Loucy (cell line): ENCODE results near the gene HS6ST1.

Experiments
- H2AFZ ChIP-seq: fragments of 200-600 bp; sonication (generic); 2 replicates; pipeline ENCODE4 v1.6.0; 2016; ENCODE audit warnings: antibody characterized with exemption, mild to moderate bottlenecking, low read length, moderate library complexity
- H3F3A ChIP-seq: fragments of 200-600 bp; 2 replicates; pipeline ENCODE4 v1.6.0; 2016; ENCODE audit warnings: antibody characterized with exemption, low read depth, mild to moderate bottlenecking
- H3K27me3 ChIP-seq: fragments of 200-600 bp; sonication (generic); 2 replicates; pipeline ENCODE4 v1.6.1; 2014; ENCODE audit warnings: low read length, mild to moderate bottlenecking; ENCODE audit not compliant: insufficient read depth, poor library complexity, severe bottlenecking
- H3K36me3 ChIP-seq: fragments of 200-600 bp; sonication (generic); 2 replicates; pipeline ENCODE4 v1.6.1; 2016; ENCODE audit warnings: low read length; ENCODE audit not compliant: insufficient read depth
- H3K4me1 ChIP-seq: fragments of 200-600 bp; sonication (generic); 2 replicates; pipeline ENCODE4 v1.5.1; 2014; ENCODE audit warnings: low read length, mild to moderate bottlenecking; ENCODE audit not compliant: insufficient read depth, poor library complexity, severe bottlenecking
- H3K4me2 ChIP-seq: fragments of 200-600 bp; sonication (generic); 2 replicates; pipeline ENCODE4 v1.6.0; 2014; ENCODE audit warnings: antibody characterized with exemption, low read length, low read depth, mild to moderate bottlenecking; ENCODE audit not compliant: poor library complexity, severe bottlenecking
- H3K4me3 ChIP-seq: fragments of 200-600 bp; sonication (generic); 2 replicates; pipeline ENCODE4 v1.5.1; 2014; ENCODE audit warnings: low read length, mild to moderate bottlenecking, mixed read lengths; ENCODE audit not compliant: poor library complexity, severe bottlenecking
- H3K79me2 ChIP-seq: fragments of 200-600 bp; sonication (generic); 2 replicates; pipeline ENCODE4 v1.6.1; 2014; ENCODE audit warnings: low read length; ENCODE audit not compliant: insufficient read depth
- H3K9ac ChIP-seq: fragments of 200-600 bp; sonication (generic); 2 replicates; pipeline ENCODE4 v1.6.0; 2014; ENCODE audit warnings: mild to moderate bottlenecking, low read depth, low read length, moderate library complexity; ENCODE audit not compliant: poor library complexity, severe bottlenecking
- H3K9me2 ChIP-seq: fragments of 200-600 bp; sonication (generic); replicated peaks from 2 replicates; pipeline ENCODE4 v1.6.1; 2016; ENCODE audit warnings: low read depth, low read length, mixed read lengths
- H3K9me3 ChIP-seq: fragments of 200-600 bp; sonication (generic); 2 replicates; pipeline ENCODE4 v1.6.1; 2014; ENCODE audit warnings: mild to moderate bottlenecking, antibody characterized with exemption, low read length, low read depth; ENCODE audit not compliant: insufficient read depth
- H4K20me1 ChIP-seq: fragments of 200-600 bp; sonication (generic); 2 replicates; pipeline ENCODE4 v1.6.0; 2014; ENCODE audit warnings: antibody characterized with exemption, low read length, mild to moderate bottlenecking; ENCODE audit not compliant: insufficient read depth, poor library complexity, severe bottlenecking
- EZH2phosphoT487 ChIP-seq: fragments of 200-600 bp; IDR thresholded peaks from 2 replicates; pipeline ENCODE4 v1.6.1; 2018; ENCODE audit warnings: antibody characterized with exemption, mild to moderate bottlenecking, moderate library complexity, borderline replicate concordance
- TF ChIP-seq, protein P1 (sequence below): fragments of 200-600 bp; sonication (generic); conservative IDR thresholded peaks from 2 replicates; pipeline ENCODE4 v1.5.1; 2014; ENCODE audit warnings: mild to moderate bottlenecking, antibody characterized with exemption, low read length

Gene HS6ST1

DNA sequence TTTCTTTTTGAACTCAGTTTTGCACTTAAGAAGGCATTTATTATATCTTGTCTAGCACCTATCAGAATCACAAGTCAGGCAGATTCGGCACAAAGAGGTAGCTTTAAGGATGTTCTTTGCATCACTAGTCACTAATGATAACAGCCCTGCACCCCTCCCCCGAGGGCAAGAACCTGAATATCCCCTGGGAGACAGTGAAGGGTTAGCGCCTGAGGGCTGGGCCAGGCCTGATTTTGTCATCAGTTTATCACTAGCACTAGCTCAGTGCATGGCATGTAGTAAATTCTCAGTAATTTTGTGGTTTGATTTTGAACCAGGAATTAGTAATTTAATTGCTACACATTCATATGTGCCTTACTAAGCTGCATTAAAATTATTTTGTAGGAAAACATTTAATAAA, 23.9 kb upstream of the HS6ST1 start:
- no peaks in the 10 kb centered on the region for H3K79me2 ChIP-seq
- H2AFZ ChIP-seq = no peak overlapping the region
- H3K36me3 ChIP-seq = no peaks in the 10 kb centered on the region
- H3K4me2 ChIP-seq = no peak overlapping the region
- no peak overlapping the region for H3K4me3 ChIP-seq
- peaks cover 4% of the 10 kb centered on the region for H3K4me1 ChIP-seq
- no peaks in the 10 kb centered on the region for H3K9me2 ChIP-seq
- TF ChIP-seq, protein P1, sequence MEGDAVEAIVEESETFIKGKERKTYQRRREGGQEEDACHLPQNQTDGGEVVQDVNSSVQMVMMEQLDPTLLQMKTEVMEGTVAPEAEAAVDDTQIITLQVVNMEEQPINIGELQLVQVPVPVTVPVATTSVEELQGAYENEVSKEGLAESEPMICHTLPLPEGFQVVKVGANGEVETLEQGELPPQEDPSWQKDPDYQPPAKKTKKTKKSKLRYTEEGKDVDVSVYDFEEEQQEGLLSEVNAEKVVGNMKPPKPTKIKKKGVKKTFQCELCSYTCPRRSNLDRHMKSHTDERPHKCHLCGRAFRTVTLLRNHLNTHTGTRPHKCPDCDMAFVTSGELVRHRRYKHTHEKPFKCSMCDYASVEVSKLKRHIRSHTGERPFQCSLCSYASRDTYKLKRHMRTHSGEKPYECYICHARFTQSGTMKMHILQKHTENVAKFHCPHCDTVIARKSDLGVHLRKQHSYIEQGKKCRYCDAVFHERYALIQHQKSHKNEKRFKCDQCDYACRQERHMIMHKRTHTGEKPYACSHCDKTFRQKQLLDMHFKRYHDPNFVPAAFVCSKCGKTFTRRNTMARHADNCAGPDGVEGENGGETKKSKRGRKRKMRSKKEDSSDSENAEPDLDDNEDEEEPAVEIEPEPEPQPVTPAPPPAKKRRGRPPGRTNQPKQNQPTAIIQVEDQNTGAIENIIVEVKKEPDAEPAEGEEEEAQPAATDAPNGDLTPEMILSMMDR = no peak
- no peak for TF ChIP-seq EZH2phosphoT487
- no peaks in the 10 kb centered on the region; the same call in 1 of the 2 replicates for H3K9me3 ChIP-seq
- H3F3A ChIP-seq = no peaks in the 10 kb centered on the region
- H3K27me3 ChIP-seq = no peaks in the 10 kb centered on the region
- no peak overlapping the region for H3K9ac ChIP-seq
- H4K20me1 ChIP-seq = no peaks in the 10 kb centered on the region

GRCh38 chr2:128341621-128342020, 23.0 kb upstream of the HS6ST1 start:
- Histone ChIP-seq H3K4me3 (no peak overlapping the region), H3K4me1 (peaks cover 4% of the 10 kb centered on the region), H3K4me2 (no peak overlapping the region), H3K36me3 (no peaks in the 10 kb centered on the region), H3K9me2 (no peaks in the 10 kb centered on the region), H4K20me1 (no peaks in the 10 kb centered on the region), H3K27me3 (no peaks in the 10 kb centered on the region), H3F3A (no peaks in the 10 kb centered on the region), H3K9ac (no peak overlapping the region), H3K9me3 (no peaks in the 10 kb centered on the region; the same call in 1 of the 2 replicates), H3K79me2 (no peaks in the 10 kb centered on the region), H2AFZ (no peak overlapping the region)
- no peak for TF ChIP-seq EZH2phosphoT487
- TF ChIP-seq, protein P1 = no peak

DNA sequence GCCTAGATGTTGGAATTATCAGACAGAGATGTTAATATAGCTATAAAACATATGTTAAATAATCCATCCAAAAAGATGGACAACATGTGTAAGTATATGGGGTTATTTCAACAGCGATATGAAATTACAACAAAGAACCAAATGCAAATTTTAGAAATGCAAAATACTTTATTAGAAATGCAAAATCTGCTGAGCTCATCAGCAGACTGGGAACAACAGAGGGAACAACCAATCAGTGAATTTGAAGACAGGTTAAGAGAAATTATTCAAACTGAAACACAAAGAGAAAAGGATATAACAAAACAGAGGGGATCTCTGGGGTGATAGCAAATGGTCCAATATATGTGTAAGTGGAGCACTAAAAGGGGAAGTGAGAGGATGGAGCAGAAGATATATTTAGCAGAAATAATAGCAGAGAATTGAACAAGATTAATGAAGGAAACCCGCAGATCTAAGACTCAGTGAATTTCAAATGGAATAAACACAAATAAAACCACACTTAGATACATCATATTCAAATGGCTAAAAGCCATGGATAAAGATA, 13.5 kb upstream of the HS6ST1 start:
- H3K9me3 ChIP-seq = peaks cover 11% of the 10 kb centered on the region
- H3K79me2 ChIP-seq = no peaks in the 10 kb centered on the region
- TF ChIP-seq, protein P1 = no peak

More for the DNA sequence above, 13.5 kb upstream of the HS6ST1 start:
- H3K4me2 ChIP-seq = no peak overlapping the region
- no peaks in the 10 kb centered on the region for H3K4me1 ChIP-seq
- H3F3A ChIP-seq = no peaks in the 10 kb centered on the region
- H3K27me3 ChIP-seq = no peaks in the 10 kb centered on the region
- H3K4me3 ChIP-seq = no peak overlapping the region
- H3K36me3 ChIP-seq = no peaks in the 10 kb centered on the region
- no peaks in the 10 kb centered on the region for H4K20me1 ChIP-seq
- no peak overlapping the region for H3K9ac ChIP-seq
- H2AFZ ChIP-seq = no peak overlapping the region
- no peaks in the 10 kb centered on the region for H3K9me2 ChIP-seq
